Measurements from ENCODE around the gene MPPED1.

MPPED1 gene

DNA sequence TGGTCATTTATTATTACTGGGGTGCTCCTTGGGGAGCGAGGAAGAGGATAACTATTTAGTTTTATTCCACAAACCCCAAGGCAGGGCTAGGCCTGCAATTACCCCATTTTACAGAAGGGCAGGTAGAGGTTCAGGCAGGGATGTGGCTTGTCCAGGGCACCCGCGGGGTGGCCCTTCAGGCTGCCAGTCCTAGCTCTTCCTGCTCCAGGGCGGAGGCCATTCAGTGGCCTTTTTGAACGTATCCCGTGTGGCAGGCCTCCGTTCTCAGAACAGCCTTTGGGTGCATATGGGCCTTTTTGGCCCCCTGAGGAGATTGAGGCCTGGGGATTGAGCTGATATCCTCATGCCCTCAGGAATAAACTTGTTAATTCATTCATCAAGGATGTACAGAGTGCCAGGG lies 66.2 kb downstream of the MPPED1 start:
- Histone ChIP-seq H3K4me3 (ENCODE audit: low read length) (no peak overlapping the region), H3K27me3 (ENCODE audit: insufficient read depth, low read length) (no peaks in the 10 kb centered on the region), H3K9ac (ENCODE audit: low read depth, low read length) (no peak overlapping the region), H3K9me3 (ENCODE audit: insufficient read depth, low read depth, low read length) (no peaks in the 10 kb centered on the region), H3K27ac (ENCODE audit: low read length) (no peak overlapping the region), H3K36me3 (ENCODE audit: insufficient read depth, low read depth, low read length) (no peaks in the 10 kb centered on the region), H3K4me1 (ENCODE audit: insufficient read depth, low read length) (no peaks in the 10 kb centered on the region)

DNA sequence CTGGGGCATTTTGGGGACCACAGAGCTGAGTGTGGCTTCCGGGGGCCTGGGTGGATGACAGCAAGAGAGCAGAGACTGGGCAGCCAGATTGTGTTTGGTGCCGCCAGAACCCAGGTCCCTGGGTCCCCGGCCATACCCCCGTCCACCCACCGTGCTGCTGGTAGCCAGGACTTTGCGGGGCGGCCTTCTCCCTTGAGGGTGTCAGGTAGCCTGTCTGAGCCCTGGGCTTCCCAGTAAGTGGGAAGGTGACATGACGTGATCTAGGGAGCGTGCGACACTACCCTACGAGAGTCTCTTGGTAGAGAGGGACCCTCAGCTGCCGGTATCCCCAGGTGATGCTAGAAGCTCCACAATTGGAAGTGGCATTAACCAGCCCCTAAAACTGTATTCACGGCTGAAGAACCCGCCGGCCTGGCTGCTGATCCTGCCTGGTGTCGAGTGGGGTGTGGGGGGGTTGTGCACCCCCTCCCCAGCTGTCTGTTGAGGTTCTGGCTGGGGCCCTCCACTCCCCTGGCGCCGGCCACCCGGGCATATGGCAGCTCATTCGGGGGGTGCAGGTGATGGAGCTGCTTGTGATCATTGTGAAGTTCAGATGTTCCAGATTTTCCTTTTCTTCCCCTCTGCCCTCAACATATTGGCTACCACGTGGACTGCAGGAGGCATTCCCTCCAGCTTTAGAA lies 66.9 kb downstream of the MPPED1 start:
- Histone ChIP-seq H3K27me3 (ENCODE audit: insufficient read depth, low read length) (no peaks in the 10 kb centered on the region), H3K27ac (ENCODE audit: low read length) (no peak overlapping the region), H3K4me3 (ENCODE audit: low read length) (no peak overlapping the region)

DNA sequence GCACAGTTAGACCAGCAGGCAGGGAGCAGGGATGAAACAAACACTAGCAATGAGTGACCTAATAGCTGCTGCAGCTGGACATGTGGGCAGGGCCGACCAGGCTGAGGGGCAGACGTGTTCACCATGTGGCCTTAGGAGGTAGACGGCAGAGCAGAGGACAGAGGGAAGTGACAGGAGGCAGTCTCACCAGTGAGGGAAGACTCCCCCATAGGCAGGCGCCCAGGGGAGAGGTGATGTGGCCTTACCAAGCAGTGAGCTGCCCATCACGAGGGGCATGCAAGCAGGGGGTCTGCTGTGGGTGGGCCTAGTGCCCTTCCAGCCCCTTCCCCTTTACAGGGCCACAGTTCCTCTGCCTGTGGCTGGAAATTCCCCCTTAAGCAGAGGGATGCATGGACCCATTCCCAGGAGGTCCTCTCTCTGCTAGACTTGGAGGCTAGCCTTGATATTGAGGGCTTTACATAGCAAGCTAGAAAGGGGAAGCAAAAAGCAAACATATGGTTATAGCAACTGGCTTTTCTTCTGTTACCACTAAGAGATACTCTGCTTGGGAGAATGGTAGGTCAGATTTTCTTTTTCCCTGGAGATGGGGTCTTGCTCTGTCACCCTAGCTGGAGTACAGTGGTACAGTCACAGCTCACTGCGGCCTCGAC lies 67.6 kb downstream of the MPPED1 start:
- Histone ChIP-seq H3K27ac (ENCODE audit: low read length) (no peak overlapping the region), H3K4me1 (ENCODE audit: insufficient read depth, low read length) (no peaks in the 10 kb centered on the region), H3K4me3 (ENCODE audit: low read length) (no peak overlapping the region), H3K36me3 (ENCODE audit: insufficient read depth, low read depth, low read length) (no peaks in the 10 kb centered on the region), H3K27me3 (ENCODE audit: insufficient read depth, low read length) (no peaks in the 10 kb centered on the region), H3K9ac (ENCODE audit: low read depth, low read length) (no peak overlapping the region), H3K9me3 (ENCODE audit: insufficient read depth, low read depth, low read length) (no peaks in the 10 kb centered on the region)

More for the DNA sequence above, 66.9 kb downstream of the MPPED1 start:
- no peaks in the 10 kb centered on the region for H3K9me3 ChIP-seq (ENCODE audit: insufficient read depth, low read depth, low read length)
- no peaks in the 10 kb centered on the region for H3K36me3 ChIP-seq (ENCODE audit: insufficient read depth, low read depth, low read length)
- no peak overlapping the region for H3K9ac ChIP-seq (ENCODE audit: low read depth, low read length)
- no peaks in the 10 kb centered on the region for H3K4me1 ChIP-seq (ENCODE audit: insufficient read depth, low read length)

DNA sequence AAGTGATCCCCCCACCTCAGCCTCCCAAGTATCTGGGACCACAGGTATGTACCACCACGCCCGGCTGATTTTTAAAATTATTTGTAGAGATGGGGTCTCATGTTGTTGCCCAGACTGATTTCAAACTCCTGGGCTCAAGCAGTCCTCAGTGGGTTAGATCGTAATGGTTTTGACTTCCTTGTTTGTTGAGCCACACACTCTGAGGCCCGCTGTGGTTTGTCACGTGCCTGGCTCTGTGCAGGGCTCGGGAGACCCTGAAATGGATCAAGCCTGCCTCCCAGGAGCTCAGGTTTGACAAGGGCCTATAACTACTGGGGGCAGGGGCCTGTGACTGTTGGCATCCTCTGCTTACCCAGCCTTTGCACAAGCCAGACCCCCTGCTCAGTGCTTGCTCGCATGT lies 68.1 kb downstream of the MPPED1 start:
- H3K27me3 ChIP-seq (ENCODE audit: insufficient read depth, low read length) = no peaks in the 10 kb centered on the region
- H3K4me3 ChIP-seq (ENCODE audit: low read length) = no peak overlapping the region
- no peaks in the 10 kb centered on the region for H3K9me3 ChIP-seq (ENCODE audit: insufficient read depth, low read depth, low read length)
- H3K27ac ChIP-seq (ENCODE audit: low read length) = no peak overlapping the region
- no peaks in the 10 kb centered on the region for H3K36me3 ChIP-seq (ENCODE audit: insufficient read depth, low read depth, low read length)
- no peak overlapping the region for H3K9ac ChIP-seq (ENCODE audit: low read depth, low read length)
- no peaks in the 10 kb centered on the region for H3K4me1 ChIP-seq (ENCODE audit: insufficient read depth, low read length)

DNA sequence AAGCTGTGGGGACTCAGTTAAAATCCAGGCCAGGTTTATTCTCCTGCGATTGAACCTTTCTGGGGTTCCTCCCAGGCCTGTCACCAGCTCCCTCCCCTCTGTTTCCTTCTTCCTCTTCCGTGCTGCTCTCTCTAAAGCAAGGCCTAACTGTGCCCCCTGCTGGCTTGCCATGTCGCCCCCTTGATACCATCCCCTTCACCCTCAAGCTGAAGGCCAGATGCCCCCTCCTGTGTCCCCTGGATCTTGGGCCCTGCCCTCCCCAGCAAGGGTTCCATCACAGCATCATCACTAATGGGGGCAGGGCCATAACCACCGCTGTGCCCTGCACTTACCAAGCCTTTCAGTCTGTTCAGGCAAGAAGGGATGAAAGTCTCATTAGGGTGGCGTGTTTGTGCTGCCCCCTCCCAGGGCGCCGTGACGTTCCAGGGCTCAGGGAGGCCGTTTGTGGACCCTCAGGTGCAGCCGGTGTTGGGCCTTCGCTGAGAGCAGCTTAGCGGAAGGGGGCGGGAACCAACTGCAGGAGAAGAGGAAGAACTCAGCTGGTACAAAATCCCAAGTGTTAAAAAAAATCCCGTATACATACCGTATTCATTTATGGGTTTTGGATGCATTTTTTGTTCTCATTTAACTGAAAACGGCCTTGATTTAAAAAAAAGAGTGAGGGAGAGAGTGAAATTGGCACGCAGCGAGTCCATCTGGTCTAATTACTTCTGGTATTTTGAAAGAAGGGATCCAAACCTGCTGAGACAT lies 69.9 kb downstream of the MPPED1 start:
- Histone ChIP-seq H3K9me3 (ENCODE audit: insufficient read depth, low read depth, low read length) (no peaks in the 10 kb centered on the region), H3K27ac (ENCODE audit: low read length) (no peak overlapping the region), H3K9ac (ENCODE audit: low read depth, low read length) (no peak overlapping the region), H3K27me3 (ENCODE audit: insufficient read depth, low read length) (no peaks in the 10 kb centered on the region), H3K36me3 (ENCODE audit: insufficient read depth, low read depth, low read length) (no peaks in the 10 kb centered on the region), H3K4me3 (ENCODE audit: low read length) (peak overlapping the region; percentile 9; the same call in 1 of the 2 replicates), H3K4me1 (ENCODE audit: insufficient read depth, low read length) (no peaks in the 10 kb centered on the region)

DNA sequence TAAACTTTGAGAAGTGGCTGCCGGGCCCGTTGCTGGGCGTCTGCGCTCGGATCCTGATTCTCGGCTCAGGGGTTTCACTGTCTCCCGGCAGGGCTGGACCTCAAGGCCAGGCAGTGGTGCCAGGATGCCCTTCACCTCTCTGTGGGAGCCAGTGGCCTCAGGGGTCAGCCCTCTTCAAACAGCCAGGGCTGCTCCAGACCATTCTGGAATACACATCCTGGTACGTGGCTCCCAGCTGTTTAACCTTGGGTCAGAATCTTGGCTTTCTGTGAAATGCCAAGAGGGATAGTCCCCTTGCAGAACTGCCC lies 70.5 kb downstream of the MPPED1 start:
- no peaks in the 10 kb centered on the region for H3K9me3 ChIP-seq (ENCODE audit: insufficient read depth, low read depth, low read length)
- no peaks in the 10 kb centered on the region for H3K36me3 ChIP-seq (ENCODE audit: insufficient read depth, low read depth, low read length)
- H3K27ac ChIP-seq (ENCODE audit: low read length) = no peak overlapping the region
- no peak overlapping the region for H3K9ac ChIP-seq (ENCODE audit: low read depth, low read length)
- H3K27me3 ChIP-seq (ENCODE audit: insufficient read depth, low read length) = no peaks in the 10 kb centered on the region
- no peak overlapping the region for H3K4me3 ChIP-seq (ENCODE audit: low read length)
- H3K4me1 ChIP-seq (ENCODE audit: insufficient read depth, low read length) = no peaks in the 10 kb centered on the region

DNA sequence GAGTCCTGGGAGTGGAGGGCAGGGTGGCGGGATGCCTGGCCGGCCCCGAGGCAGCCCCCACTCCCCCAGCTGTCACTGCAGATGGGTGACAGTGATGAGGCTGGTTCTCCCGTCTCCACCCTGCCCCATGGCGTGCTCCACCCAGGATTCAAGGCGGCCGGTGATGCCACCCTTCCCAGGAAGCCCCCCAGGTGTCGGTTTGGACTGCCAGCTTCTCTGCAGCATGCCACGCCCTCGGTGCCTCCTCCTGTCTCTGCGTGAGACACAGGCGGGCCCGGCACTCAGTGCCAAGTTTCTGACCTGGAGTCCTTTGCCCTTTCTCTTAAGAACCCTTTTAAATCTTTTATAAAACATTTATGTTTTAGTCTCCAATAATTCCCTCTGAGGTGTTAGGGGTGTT lies 71.5 kb downstream of the MPPED1 start:
- no peaks in the 10 kb centered on the region for H3K9me3 ChIP-seq (ENCODE audit: insufficient read depth, low read depth, low read length)
- H3K36me3 ChIP-seq (ENCODE audit: insufficient read depth, low read depth, low read length) = no peaks in the 10 kb centered on the region
- no peak overlapping the region for H3K4me3 ChIP-seq (ENCODE audit: low read length)
- no peak overlapping the region for H3K27ac ChIP-seq (ENCODE audit: low read length)
- no peak overlapping the region for H3K9ac ChIP-seq (ENCODE audit: low read depth, low read length)
- H3K27me3 ChIP-seq (ENCODE audit: insufficient read depth, low read length) = no peaks in the 10 kb centered on the region
- no peaks in the 10 kb centered on the region for H3K4me1 ChIP-seq (ENCODE audit: insufficient read depth, low read length)

DNA sequence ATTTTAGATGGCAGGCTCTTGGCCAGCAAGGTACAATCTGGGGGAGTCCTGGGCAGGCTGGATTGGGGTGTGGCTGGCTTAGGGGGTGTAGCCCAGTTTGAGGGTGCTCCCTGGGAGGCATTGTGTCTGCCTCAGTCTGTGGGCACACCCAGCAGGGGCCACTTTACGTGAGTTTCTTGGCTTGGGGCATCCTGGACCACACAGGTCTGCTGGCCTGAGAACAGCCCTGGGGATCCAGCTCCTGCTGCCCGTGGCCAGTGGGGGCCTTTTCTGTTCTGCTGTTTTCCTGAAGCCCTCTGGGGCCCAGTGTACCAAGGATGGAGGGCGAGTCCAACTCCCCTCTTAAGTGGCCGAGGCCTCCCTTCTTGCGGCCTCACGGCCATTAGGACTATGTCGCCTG lies 71.9 kb downstream of the MPPED1 start:
- Histone ChIP-seq H3K9me3 (ENCODE audit: insufficient read depth, low read depth, low read length) (no peaks in the 10 kb centered on the region), H3K27ac (ENCODE audit: low read length) (no peak overlapping the region), H3K4me1 (ENCODE audit: insufficient read depth, low read length) (no peaks in the 10 kb centered on the region), H3K4me3 (ENCODE audit: low read length) (no peak overlapping the region), H3K36me3 (ENCODE audit: insufficient read depth, low read depth, low read length) (no peaks in the 10 kb centered on the region), H3K27me3 (ENCODE audit: insufficient read depth, low read length) (no peaks in the 10 kb centered on the region), H3K9ac (ENCODE audit: low read depth, low read length) (no peak overlapping the region)

DNA sequence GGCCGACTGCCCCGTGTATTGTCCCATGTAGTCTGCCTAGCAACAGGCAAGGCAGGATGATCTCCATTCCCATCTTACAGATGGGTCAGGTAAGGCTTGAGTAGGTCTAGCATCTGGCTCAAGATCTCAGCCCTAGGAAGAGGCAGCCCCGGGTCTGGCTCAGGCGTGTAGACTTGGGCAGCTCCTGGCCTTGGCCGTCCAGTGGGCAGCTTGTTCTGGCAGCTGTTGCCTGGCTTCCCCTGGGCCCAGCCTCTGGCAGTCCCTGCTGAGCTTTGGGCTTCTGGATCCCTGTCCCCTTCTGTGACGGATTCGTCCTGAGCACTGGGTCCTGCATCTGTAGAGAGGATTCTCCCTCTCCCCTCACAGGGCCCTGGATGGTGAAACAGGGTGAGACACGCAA lies 72.4 kb downstream of the MPPED1 start:
- Histone ChIP-seq H3K27me3 (ENCODE audit: insufficient read depth, low read length) (no peaks in the 10 kb centered on the region), H3K4me1 (ENCODE audit: insufficient read depth, low read length) (no peaks in the 10 kb centered on the region), H3K9me3 (ENCODE audit: insufficient read depth, low read depth, low read length) (no peaks in the 10 kb centered on the region), H3K36me3 (ENCODE audit: insufficient read depth, low read depth, low read length) (no peaks in the 10 kb centered on the region), H3K27ac (ENCODE audit: low read length) (no peak overlapping the region), H3K9ac (ENCODE audit: low read depth, low read length) (no peak overlapping the region), H3K4me3 (ENCODE audit: low read length) (no peak overlapping the region)

DNA sequence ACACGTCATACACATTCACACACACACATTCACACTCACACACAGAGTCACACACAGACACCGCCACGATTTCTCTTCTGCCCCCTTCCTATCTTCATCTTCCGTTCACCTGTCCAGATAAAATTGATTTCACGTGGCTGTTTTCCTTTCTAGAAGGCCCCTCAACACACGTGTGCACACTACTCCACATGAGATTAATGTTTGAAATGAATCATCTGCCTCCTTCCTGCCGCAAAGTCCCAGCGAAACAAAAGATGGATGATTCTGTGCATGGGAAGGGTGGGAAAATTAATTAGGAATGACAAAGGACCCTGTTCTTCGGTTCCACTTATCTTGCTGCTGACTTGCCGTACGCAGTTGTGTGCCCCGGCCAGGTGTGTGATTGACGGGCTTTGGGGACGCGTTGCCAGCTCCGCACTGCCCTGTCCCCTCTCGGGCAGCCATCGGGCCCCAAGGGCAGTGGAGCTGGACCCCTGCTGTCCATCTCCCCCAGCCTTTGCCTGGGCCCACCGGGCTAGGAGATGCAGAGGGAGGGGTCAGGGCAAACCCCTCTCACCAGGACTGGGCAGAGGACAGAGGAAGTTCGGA lies 73.8 kb downstream of the MPPED1 start:
- H3K27me3 ChIP-seq (ENCODE audit: insufficient read depth, low read length) = no peaks in the 10 kb centered on the region

DNA sequence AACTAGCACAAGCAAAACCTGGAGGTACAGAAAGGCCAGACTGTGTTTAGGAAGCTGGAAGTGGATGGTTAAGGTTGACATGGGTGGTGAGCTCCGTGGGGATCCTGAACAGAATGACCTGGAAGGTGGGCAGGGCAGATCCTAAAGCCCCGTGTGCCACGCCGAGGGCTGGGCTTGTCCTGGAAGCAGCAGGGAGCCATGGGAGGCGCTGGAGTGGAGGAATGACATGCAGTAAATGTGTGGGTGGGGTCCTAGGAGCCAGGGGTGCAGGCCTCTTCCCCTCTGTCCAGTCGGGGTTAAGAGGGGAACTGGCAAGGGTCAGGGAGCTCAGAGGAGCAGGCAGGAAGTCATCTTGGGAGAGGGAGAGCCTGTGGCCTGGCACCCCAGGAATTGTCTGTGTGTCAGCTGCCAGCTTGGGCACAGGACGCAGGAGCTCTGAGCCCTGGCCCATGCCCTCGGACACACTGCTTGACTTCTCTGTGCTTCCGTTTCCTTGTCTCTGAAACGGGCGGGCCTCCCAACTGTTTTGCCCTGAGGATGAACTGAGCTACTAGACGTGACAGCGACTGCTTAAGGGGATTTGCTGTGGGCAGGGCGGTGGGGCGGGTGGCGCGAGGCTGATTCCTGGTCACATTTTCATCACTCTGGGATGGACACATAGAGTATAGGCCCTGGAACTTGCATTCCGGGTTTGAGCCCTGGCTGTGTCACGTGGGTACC lies 75.7 kb downstream of the MPPED1 start:
- H3K27ac ChIP-seq (ENCODE audit: low read length) = no peak overlapping the region
- H3K9ac ChIP-seq (ENCODE audit: low read depth, low read length) = no peak overlapping the region
- no peaks in the 10 kb centered on the region for H3K9me3 ChIP-seq (ENCODE audit: insufficient read depth, low read depth, low read length)
- H3K36me3 ChIP-seq (ENCODE audit: insufficient read depth, low read depth, low read length) = no peaks in the 10 kb centered on the region
- H3K4me1 ChIP-seq (ENCODE audit: insufficient read depth, low read length) = no peaks in the 10 kb centered on the region
- no peaks in the 10 kb centered on the region for H3K27me3 ChIP-seq (ENCODE audit: insufficient read depth, low read length)
- H3K4me3 ChIP-seq (ENCODE audit: low read length) = no peak overlapping the region

More for the DNA sequence above, 73.8 kb downstream of the MPPED1 start:
- Histone ChIP-seq H3K4me3 (ENCODE audit: low read length) (no peak overlapping the region), H3K9me3 (ENCODE audit: insufficient read depth, low read depth, low read length) (no peaks in the 10 kb centered on the region), H3K4me1 (ENCODE audit: insufficient read depth, low read length) (no peaks in the 10 kb centered on the region), H3K27ac (ENCODE audit: low read length) (no peak overlapping the region), H3K36me3 (ENCODE audit: insufficient read depth, low read depth, low read length) (no peaks in the 10 kb centered on the region), H3K9ac (ENCODE audit: low read depth, low read length) (no peak overlapping the region)

All from iPS-20b (cell line).